ENCODE results near the gene MAPT.

GRCh38 chr17:45896803-45897693, 2.7 kb downstream of the MAPT start:
- TF ChIP-seq, protein P1, sequence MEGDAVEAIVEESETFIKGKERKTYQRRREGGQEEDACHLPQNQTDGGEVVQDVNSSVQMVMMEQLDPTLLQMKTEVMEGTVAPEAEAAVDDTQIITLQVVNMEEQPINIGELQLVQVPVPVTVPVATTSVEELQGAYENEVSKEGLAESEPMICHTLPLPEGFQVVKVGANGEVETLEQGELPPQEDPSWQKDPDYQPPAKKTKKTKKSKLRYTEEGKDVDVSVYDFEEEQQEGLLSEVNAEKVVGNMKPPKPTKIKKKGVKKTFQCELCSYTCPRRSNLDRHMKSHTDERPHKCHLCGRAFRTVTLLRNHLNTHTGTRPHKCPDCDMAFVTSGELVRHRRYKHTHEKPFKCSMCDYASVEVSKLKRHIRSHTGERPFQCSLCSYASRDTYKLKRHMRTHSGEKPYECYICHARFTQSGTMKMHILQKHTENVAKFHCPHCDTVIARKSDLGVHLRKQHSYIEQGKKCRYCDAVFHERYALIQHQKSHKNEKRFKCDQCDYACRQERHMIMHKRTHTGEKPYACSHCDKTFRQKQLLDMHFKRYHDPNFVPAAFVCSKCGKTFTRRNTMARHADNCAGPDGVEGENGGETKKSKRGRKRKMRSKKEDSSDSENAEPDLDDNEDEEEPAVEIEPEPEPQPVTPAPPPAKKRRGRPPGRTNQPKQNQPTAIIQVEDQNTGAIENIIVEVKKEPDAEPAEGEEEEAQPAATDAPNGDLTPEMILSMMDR (conservative IDR thresholded peaks at IDR 0.05) = no peak
- TF ChIP-seq ZFX (IDR thresholded peaks at IDR 0.05) = no peak
